Right forelimb (tissue), 1 donor: Measurements from ENCODE around the gene AMFR.
"Not testable (repeated sequence)": the region's sequence is repeated elsewhere in the genome, so short reads cannot be mapped to it uniquely, and the experiment has no call there.

ENCODE experiments used
- DNase-seq: peaks from one replicate; pipeline ENCODE4 v3.0.0-alpha.2; 2018

The AMFR gene

DNA sequence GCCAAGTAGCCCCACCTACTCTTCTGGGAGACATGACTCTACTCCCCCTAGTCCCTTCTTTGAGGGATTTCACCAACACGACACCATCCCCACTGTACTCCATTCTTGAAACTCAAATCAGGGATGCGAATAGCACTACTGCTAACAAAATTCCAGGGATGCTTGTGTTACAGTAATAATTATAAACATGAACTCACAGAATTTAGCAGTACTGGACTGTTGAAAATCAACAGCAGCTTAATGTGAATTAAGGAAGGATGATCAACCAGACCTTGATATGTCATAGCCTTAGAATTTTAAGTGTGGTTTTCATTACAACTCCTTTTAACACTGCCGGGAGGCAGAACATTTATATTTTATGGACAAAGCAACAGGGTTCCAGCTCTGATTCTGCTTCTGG is 37.9 kb downstream of the AMFR start:
- no peak for DNase-seq

DNA sequence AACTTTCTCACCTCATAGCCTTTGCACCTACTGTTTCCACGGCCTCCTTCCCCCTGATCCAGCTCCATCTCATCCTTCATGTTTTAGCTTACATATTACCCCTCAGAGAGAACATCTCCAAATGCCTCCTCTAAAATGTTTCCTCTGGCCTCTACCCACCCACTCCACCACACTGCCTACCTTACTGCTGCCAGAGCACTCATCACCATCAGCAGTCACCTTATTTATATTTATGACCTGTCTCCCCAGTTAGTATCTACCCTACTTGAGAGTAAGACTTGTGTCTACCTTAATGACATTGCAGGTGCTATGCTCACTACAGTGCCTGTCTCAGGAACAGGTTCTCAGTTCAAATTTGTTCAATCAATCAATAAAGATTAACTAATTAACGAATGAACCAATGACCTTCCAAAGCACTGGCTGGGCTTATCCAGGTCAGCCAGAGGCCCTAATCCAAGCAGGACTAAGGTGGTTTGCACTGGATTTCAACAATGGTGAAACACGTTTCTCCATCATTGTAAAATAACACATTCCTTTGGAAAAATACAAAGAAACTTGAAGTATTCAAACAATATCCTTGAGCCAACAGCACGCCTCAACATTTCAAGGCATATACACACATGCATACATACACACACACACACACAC is 41.1 kb downstream of the AMFR start:
- DNase-seq, result no peak

DNA sequence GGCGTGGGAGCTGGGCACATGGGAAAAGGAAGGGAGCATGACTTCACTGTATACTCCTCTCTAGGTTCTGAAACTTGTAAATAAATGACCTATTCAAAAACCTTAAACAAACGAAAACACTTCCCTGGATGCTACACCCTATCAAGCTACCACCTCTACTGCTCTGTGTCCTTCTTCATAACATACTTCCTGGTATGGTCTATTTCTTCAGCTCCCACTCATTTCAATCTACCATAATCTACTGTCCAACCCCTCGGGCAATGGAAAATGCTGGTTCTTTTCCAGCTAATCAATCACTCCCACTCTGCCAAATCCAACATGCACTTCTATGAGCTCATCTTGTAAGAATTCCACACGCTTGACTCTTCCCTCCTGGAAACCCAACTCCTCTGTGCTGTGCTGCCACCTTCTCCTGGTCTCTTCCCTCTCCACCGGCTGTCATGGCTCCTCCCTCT is 42.4 kb downstream of the AMFR start:
- DNase-seq, result no peak

DNA sequence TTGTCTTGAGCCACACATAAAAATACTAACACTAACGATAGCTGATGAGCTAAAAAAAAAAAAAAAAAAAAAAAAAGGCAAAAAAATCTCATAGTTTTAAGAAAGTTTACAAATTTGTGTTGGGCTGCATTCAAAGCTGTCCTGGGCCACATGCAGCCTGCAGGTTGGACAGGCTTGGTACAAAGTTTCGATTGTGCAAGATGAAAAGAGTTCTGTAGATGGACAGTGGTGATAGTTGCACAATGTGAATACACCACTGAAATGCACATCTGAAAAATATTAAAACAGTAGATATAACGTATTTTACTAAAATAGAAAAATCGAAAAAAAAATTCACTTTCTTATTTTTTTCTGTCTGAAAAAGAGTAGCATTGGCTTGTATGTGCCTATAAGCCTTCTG is 42.9 kb downstream of the AMFR start:
- no peak for DNase-seq

DNA sequence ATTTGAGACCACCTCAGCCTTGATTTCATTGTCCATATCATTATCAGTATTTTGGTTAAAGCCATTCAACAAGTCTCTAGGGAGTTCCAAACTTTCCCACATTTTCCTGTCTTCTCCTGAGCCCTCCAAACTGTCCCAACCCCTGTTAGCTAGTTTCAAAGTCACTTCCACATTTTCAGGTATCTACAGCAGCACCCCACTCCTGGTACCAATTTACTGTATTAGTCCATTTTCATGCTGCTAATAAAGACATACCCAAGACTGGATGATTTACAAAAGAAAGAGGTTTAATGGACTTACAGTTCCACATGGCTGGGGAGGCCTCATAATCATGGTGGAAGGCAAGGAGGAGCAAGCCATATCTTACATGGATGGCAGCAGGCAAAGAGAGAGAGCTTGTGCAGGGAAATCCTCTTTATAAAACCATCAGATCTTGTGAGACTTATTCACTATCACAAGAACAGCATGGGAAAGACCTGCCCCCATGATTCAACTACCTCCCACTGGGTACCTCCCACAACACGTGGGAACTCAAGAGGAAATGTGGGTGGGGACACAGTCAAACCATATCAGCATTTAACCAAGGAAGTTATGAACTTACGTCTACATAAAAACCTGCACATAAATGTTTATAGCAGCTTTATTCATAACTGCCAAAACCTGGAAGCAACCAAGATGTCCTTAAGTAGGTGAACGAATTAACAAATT is 44.4 kb downstream of the AMFR start:
- not testable (repeated sequence) for DNase-seq

DNA sequence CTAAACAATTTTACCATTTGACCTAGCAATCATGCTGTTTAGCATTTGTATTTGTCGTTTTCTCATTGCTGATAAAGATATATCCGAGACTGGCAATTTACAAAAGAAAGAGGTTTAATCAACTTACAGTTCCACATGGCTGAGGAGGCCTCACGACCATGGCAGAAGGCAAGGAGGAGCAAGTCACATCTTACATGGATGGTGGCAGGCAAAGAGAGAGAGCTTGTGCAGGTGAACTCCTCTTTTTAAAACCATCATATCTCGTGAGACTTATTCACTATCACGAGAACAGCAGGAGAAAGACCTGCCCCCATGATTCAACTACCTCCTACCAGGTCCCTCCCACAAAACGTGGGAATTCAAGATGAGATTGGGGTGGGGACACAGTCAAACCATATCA is 46.3 kb downstream of the AMFR start:
- not testable (repeated sequence) for DNase-seq

DNA sequence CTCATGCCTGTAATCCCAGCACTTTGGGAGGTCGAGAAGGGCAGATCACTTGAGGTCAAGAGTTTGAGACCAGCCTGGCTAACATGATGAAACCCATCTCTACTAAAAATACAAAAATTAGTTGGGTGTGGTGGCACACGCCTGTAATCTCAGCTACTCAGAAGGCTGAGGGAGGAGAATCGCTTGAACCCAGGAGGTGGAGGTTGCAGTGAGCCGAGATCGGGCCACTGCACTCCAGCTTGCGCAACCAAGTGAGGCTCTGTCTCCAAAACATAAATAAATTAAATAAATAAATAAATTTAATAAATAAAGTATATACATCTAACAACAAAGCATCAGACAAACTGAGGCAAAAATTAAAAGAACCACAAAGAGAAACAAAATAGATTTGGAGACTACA is 49.6 kb downstream of the AMFR start:
- DNase-seq, result not testable (repeated sequence)

DNA sequence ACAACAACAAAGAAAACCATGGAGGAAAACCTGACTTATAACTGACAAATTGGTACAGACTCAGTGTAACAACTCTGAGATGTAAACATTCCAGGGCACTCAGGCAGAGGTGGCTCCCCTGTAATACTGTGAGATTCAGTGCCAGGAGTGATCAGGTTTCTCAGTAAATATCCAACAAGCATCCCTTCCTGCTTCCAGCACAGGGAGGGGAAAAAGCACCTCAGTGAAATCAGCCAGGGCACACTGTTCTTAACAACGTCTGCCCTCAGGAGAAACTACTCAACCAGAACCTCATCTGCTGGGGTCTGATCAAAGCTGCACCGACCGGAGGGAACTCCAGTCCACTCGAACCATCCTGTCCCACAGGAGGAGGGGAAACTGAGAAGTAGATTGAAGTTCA is 52.3 kb downstream of the AMFR start:
- DNase-seq, result no peak

DNA sequence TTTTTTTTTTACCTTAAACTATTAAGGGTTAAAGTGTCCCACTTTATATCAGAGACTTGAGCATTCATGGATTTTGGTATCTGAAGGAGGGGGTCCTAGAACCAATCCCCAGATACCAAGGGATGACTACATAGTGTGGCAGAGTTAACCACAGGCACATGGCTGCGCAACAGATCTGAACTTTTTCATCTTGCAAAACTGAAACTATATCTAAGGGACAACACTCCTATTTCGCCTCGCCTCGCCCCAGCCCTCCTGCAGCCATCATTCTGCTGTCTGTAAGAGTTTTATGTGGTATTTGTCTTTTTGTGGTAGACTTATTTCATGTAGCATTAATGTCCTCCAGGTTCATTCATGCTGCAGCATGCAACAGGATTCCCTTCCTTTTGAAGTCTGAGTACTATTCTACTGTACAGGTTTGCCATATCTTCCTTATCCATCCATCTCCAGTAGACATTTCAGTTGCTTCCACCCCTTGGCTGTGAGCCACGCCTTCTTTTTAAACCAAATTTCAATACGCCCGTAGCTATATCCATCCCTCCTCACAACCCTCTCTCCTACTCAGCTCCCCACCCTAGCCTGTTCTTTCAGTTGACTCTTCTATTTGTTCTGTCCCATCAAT is 53.2 kb downstream of the AMFR start:
- no peak for DNase-seq

DNA sequence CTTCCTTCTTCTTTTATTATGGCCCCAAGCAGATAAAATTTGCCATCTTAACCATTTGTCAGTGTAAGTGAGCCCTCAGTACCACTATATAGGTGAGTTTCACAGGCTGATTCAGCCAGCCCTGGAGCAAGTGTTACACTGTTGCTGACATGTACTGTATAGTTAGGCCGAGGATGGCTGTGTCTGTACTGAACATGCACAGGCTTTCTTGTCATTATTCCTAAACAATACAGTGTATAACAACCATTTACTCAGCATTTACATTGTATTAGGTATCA is 53.7 kb downstream of the AMFR start:
- DNase-seq, result no peak

DNA sequence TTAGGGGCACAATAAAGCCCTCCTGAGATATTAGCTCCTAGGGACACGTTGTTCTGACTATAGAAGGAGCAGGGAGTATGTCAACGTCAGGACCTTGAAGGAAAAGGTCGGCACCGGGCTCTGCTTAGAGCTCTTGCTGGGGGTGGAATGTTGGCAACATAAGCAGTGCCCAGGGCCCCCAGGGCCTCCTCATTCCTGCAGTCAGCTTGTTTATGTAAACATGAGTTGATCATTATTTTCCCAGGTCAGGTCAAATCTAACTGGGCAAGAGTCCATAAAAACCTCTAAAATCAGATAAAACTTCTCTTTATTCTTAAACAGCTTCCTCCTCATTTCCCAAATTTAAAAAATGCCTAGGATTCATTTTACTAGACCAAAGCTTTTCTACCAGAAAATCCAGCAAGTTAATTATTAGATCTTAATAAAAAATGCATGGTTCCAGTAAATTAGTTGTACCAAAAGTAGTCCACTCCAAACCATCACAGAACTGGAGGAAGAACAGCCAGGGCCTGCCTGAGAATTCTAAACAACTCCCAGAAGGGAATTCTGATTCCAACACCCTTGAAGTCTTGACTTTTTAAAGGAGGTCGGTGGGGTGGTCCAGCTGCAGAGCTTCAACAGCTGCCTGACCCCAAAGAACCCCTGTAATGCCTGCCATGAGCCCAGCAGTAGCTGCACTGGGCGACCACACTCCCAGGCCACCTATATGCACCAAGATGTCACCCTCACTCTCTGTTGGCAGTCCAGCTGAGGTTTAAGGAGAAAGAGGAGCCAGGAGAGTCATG is 54.3 kb downstream of the AMFR start:
- no peak for DNase-seq

DNA sequence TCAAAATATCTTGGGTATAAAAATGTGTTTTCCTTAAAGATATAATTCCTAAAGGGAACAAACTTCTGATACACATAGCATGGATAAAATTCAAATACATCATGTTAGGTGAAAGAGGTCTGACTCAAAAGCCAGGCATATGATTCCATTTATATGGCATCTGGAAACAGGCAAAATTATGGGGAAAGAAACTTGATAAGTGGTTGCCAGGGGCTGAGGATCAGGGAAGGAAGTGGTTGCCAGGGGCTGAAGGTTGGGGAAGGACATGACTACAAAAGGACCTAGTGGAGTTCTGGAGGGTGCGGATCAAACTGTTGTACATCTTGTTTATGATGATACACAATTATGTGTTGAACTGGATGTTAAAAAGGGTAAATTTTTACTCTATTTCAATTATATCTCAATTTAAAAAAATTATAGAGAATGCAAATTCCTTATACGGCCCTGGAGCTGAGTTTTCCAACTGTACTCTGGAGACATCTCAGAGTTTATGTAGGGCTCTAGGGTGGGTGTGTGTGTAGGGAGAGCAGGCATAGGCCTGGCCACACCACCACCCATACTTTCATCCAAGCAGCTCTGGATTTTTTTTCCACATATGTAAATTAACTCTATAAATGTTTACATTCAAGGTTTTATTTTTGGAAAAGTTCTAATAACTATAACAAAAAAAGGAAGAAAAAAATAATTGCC is 55.0 kb downstream of the AMFR start:
- DNase-seq, result no peak

DNA sequence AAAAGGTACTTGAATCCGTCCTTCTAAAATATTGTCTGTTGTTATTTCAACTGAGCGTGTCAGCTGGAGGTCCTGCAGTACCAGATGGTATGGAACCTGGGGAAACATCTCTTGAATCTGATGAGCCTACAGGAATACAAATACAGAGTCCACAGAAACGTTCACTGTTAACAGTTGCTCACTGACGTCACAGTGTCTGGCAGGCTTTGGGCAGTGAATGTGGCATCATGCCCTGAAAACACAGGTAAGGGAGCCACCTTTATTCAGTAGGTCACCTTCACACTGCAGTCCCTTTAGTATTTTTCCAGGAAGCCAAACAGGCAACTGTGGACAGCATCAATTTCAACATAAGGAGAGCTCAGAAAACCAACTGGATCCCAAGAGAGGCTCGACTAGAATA is 56.1 kb downstream of the AMFR start:
- DNase-seq, result no peak

DNA sequence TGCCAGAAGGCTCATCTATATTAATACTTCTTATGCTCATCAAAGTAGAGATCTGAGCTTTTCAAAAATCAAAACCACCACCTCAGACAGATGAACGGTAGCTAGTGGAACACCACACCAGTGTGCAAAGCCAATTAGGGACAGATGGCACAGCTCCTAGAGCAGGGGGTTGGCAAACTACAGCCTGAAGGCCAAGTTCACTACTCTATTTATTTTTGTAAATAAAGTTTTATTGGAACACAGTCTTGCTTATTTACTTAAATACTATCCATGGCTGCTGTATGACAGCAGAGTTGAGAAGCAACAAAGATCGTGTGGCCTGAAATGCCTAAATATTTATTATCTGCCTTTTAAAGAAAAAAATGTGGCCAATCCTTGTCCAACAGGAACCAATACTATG is 56.8 kb downstream of the AMFR start:
- no peak for DNase-seq

DNA sequence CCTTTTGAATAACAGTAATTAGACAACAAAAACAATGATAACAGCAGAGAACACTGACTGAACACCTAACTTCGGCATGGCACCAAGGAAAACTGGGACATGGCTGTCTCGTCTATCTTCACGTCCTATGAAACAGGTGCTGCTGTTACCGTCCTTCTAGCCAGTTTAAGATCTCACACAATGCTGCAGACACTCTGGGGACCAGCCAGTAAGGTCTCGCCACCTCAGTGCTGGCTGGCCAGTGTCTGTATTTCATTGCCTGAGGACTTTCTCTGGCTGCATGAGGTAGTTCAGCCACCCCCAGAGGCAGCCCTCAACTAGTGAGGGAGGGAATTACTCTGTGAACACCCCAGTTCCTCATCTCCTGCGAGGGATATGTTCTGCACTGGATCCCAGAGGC is 57.6 kb downstream of the AMFR start:
- DNase-seq, result no peak

DNA sequence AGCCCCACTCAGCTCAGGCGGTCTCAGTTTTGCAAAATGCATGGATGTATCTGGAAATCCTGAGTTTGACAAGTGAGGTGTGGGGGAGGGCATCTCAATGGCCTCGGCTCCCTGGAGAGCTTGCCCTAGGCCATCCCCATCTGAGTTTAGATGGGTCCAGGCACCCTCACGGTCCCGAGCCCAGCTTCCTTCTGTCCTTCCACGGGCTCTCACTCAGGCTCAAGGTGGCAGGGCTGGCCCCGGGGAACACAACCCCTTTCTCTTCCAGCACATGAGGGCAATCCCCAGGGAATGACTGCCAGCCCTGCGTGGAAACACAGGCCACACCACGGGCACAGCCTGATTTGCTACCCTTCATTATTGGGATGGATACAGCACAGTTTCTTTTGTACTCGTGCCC is 58.4 kb downstream of the AMFR start:
- DNase-seq, result no peak

DNA sequence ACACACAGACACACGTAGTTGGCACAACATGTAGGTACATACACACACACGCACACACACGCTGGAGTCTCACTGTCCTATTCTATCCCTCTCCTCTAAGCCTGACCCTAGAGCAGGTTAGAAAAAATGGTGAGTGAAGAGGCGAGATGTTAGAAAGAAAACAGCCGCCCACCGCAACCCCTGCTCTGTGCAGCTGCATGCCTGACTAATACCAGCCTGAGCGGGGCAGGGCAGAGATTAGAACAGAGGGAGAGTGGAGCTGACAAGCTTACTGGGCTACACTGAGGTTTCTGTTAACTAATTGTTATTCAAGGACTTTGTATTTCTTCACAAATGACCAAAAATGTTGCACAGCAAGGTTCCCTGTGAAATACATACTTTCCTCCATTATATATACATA is 59.8 kb downstream of the AMFR start:
- DNase-seq, result no peak

DNA sequence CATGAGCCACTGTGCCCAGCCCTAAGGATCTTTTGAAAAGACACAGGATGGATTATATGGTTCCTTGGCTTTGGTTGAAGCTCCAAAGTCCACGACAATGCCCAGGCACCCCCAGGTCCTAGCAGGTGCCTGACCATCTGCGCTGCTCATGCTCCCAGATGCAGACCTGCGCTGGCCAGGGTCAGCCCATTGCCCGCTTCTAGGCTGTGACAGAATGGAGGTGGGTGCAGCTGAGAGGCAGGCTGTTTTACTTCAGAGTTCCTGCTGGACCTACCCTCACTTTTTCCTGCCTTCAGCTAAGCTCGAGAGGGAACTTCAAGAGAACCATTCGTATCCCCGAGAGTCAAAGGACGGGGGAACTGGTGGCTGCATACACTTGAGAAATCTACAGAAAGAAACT is 60.5 kb downstream of the AMFR start:
- no peak for DNase-seq

DNA sequence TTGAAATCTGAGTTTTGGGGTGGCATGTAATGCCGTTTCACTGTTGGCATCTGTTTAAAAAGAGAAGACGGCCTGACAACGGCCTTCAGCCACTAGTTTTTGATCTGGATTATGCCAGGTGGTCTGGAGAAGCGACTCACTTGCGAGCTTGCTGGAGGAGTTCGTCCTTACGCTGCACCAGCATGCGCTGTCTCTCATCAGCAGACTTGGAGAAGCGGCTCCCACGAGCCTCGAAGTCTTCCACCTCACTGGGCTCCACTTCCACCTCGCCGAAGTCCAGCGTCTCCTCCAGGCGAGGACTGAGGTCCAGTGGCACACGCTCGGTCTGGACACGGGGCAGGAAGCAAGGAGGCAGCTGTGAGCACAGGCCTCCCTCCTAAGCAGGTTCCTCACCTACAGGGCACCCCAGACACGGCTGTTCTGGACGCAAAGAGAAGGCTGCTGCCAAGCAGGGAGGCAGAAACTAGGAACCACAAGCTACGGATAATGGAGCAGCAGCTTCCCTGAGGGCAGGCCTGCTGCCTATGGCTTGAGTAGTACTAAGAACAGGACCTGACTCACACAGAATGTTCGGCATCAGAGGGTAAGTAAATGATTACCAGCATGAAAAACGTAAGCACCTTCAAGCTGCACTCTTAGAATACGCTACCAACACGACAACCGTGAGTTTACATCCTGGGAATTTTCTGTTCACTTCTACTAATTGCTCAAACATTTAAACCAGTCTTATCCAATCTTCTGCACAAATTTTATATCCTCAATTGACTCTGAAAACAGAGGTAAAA is 61.4 kb downstream of the AMFR start:
- DNase-seq, result no peak

DNA sequence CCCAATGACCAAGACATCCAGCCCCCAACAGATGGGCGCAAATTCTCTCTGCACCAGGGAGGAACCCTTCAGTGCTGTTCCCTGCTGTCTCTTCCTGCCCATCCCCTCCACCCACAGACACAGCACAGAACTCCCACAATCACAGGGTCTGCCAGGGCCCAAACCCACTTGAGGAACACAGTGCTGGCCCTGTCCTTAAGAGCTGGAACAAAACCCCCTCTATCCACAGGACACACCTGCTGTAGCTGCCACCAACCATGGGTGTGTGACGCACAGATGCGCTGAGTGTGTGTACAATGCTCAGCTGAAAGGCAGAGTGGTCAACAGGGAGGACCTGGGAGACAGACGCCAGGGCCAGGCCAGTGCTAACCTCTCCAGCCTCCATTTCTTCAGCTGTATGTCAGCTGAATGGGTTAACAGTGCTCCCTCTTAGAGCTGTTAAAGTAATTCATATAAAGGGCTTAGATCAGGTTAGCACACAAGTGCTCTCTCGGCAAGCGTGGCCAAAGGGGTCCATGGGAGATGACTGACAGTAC is 62.1 kb downstream of the AMFR start:
- DNase-seq, result no peak

DNA sequence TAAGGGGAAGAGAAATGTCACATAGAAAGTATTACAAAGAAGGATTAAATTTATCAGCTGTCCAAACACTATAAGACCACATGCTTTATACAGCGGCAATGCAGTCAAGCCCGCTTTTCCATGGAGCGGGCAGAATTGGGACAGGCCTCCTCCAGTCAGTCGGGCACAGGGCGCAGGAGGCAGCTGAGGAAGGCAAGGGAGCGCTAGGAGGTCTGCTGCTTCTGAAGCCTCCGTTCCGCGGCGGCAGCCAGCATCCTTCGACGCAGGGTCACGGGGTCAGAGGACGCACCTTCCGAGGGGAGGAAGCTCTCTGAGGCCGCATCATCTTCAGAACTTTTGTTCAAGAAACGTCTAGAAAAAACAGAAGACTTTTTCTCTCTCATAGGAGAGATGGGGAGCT is 62.6 kb downstream of the AMFR start:
- DNase-seq, result no peak

DNA sequence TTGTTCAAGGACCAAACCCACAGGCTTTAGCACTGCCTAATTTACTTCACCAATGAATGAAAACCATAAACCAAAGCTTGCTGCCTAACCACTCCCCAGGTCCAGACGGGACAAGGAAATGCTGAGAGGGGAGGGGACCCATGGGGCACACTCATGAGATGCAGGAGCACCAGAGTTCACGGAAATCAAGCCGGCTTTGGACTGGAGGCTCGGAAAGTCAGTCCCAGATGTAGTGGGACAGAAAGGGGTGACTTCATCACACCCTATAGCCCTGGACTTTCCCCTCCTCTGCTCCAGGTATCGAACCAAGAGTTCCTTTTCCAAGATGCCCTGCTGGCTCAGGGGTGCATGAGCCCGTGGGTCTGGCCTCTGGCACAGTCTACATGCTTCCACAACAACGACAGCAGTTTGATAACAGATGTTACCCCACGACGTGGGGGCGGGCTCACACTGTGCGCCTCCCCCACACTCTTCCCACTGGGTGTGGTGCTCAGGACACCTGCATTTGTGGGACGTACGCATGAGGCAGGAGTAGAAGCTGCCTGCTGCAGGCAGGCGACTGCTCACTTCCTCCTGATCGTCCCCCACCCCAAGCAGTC is 63.2 kb downstream of the AMFR start:
- no peak for DNase-seq
